Neural cell (in vitro differentiated cells): ENCODE results near the gene LRRD1.

ENCODE experiments used
- EP300 ChIP-seq: fragments of 450-650 bp; conservative IDR thresholded peaks from 2 replicates; pipeline ENCODE4 v1.6.1; 2014; ENCODE audit warnings: antibody characterized with exemption, mild to moderate bottlenecking, moderate library complexity; ENCODE audit not compliant: poor library complexity, severe bottlenecking
- EZH2 ChIP-seq: fragments of 200-600, 300-800 bp; shearing (Covaris generic), sonication (generic); IDR thresholded peaks from 2 replicates; pipeline ENCODE4 v1.6.1; 2014; ENCODE audit warnings: antibody characterized with exemption, low read length, borderline replicate concordance, mild to moderate bottlenecking; ENCODE audit not compliant: insufficient read depth, poor library complexity, severe bottlenecking
- POLR2AphosphoS5 ChIP-seq: IDR thresholded peaks from 2 replicates; pipeline ENCODE4 v1.6.1; 2012
- RAD21 ChIP-seq: fragments of 450-650 bp; conservative IDR thresholded peaks from 2 replicates; pipeline ENCODE4 v1.6.1; 2014; ENCODE audit warnings: antibody characterized with exemption, mild to moderate bottlenecking, moderate library complexity
- REST ChIP-seq: IDR thresholded peaks from 2 replicates; pipeline ENCODE4 v1.6.1; 2012; ENCODE audit warnings: borderline replicate concordance
- SMC3 ChIP-seq: fragments of 450-650 bp; conservative IDR thresholded peaks from 2 replicates; pipeline ENCODE4 v1.6.1; 2014; ENCODE audit warnings: antibody characterized with exemption, mild to moderate bottlenecking, moderate library complexity; ENCODE audit not compliant: poor library complexity
- TAF1 ChIP-seq: IDR thresholded peaks from 2 replicates; pipeline ENCODE4 v1.6.1; 2012; ENCODE audit warnings: low read depth
- TF ChIP-seq, protein P1 (sequence below): fragments of 450-650 bp; IDR thresholded peaks from 2 replicates; pipeline ENCODE4 v1.5.1; 2014; ENCODE audit warnings: antibody characterized with exemption, mild to moderate bottlenecking, moderate library complexity; ENCODE audit not compliant: poor library complexity, severe bottlenecking

DNA sequence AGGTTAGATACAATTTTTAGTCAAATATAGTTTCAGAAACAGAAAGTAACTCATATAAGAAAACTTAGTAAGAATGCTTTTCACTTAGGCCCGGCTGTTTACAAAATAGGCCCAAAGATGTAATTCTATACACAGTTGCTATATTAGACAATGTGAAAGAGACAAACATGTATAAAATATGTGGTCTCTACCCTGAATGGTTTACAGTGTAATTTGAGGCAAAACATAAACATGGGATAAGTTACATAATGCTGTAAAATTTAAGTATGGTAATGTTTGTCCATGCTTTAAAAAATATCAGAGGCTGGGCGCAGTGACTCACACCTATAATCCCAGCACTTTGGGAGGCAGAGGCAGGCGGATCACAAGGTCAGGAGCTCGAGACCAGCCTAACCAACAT is 48.0 kb upstream of the LRRD1 start:
- TF ChIP-seq EZH2 (no peak), TAF1 (no peak), EP300 (no peak), POLR2AphosphoS5 (no peak), REST (no peak), SMC3 (no peak), RAD21 (no peak)
- TF ChIP-seq, protein P1, sequence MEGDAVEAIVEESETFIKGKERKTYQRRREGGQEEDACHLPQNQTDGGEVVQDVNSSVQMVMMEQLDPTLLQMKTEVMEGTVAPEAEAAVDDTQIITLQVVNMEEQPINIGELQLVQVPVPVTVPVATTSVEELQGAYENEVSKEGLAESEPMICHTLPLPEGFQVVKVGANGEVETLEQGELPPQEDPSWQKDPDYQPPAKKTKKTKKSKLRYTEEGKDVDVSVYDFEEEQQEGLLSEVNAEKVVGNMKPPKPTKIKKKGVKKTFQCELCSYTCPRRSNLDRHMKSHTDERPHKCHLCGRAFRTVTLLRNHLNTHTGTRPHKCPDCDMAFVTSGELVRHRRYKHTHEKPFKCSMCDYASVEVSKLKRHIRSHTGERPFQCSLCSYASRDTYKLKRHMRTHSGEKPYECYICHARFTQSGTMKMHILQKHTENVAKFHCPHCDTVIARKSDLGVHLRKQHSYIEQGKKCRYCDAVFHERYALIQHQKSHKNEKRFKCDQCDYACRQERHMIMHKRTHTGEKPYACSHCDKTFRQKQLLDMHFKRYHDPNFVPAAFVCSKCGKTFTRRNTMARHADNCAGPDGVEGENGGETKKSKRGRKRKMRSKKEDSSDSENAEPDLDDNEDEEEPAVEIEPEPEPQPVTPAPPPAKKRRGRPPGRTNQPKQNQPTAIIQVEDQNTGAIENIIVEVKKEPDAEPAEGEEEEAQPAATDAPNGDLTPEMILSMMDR: no peak
